DND-41 (cell line): Measurements from ENCODE around the gene TADA2A.

ENCODE experiments used
- CTCF ChIP-seq: IDR thresholded peaks from 2 replicates; pipeline ENCODE4 v1.5.1; 2012; ENCODE audit warnings: borderline replicate concordance, low read length, moderate library complexity, mild to moderate bottlenecking; ENCODE audit not compliant: poor library complexity, severe bottlenecking; ENCODE audit errors: extremely low read depth
- EZH2 ChIP-seq: IDR thresholded peaks from 3 replicates; pipeline ENCODE4 v1.6.1; 2012; ENCODE audit warnings: borderline replicate concordance, low read depth, mild to moderate bottlenecking, moderate library complexity, low read length, inconsistent platforms; ENCODE audit not compliant: severe bottlenecking

GRCh38 chr17:37429453-37429852, 22.8 kb downstream of the TADA2A start:
- TF ChIP-seq CTCF, result no peak
- TF ChIP-seq EZH2, result no peak
